Activated T-helper 2 cell treated with anti-CD3 and anti-CD28 coated beads, Interferon-gamma antibody, Interleukin-2, Interleukin-4, amounts not matched to agents 10 μg/mL and 5 μg/mL and 100 μg/mL, durations not matched to agents 14 hours and 24 hours and 36 hours (primary cell): Measurements from ENCODE around the gene NBEA. TPM values are rescaled to one million over a fixed set of nuclear protein-coding genes. Genes with fewer than 3 reads are reported as not detected.

Source experiments
- DNase-seq: peaks from one replicate; pipeline ENCODE4 v3.0.0; 2021; ENCODE audit warnings: low spot score
- H3K27ac Mint-ChIP-seq: one replicate; pipeline ENCODE4 v1.8.0; 2021; ENCODE audit warnings: mixed read lengths
- H3K27me3 Mint-ChIP-seq: one replicate; pipeline ENCODE4 v1.8.0; 2021; ENCODE audit warnings: low read depth, mixed read lengths
- H3K36me3 Mint-ChIP-seq: one replicate; pipeline ENCODE4 v1.8.0; 2021; ENCODE audit warnings: low read depth, mixed read lengths
- H3K4me1 Mint-ChIP-seq: one replicate; pipeline ENCODE4 v1.8.0; 2021; ENCODE audit warnings: low read depth, mixed read lengths
- H3K4me3 Mint-ChIP-seq: one replicate; pipeline ENCODE4 v1.8.0; 2021; ENCODE audit warnings: low read depth, mild to moderate bottlenecking, moderate library complexity, mixed read lengths
- H3K9me3 Mint-ChIP-seq: one replicate; pipeline ENCODE4 v1.8.0; 2021; ENCODE audit warnings: mixed read lengths
- intact Hi-C: fragments of 100-400 bp; cut with micrococcal nuclease; formaldehyde crosslinking; loops from one replicate; pipeline ENCODE4 v1.15.1; 2023
- total RNA-seq: library from RNA; stranded (reverse); gene quantifications from 2 replicates; pipeline ENCODE4 v1.2.3, GENCODE V29; 2022

NBEA gene
- total RNA-seq, 1 donor from 2014 or later: 0.14 TPM

DNA sequence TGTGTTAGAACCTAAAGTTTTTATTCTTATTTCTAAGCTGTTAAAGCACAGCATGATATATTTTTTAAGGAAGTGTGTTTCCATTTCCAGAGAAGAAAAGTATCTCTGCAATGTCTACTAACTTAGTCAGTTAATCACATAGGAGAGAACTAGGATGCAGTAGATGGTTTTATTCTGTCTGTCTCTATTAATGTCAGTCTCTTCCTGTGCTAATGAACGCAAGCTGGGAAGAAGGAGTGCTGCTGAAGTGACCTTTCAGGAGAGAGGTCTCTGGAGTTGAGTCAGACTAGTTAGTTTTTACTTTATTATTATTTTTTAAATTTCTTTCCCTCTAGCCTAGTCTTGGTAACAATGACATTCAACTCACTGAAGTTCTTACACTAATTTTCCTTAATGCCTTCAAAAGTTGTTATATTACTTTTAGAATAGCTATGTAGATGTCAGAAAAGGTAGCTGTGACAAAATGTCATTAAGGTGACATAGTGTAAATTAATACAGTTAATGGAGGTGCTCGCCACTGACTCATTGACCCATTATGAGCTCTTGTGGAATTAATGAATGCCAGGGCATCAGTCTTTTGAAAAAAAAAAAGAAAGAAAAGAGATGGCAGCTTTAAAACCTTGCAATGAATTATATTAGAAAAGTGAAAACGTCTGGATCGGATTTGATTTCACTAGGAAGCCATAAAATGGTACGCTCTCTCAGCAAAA is 654.4 kb downstream of the NBEA start:
- H3K4me3 Mint-ChIP-seq: no peak overlapping the region
- no peaks in the 10 kb centered on the region for H3K36me3 Mint-ChIP-seq
- no peaks in the 10 kb centered on the region for H3K4me1 Mint-ChIP-seq
- H3K9me3 Mint-ChIP-seq: no peaks in the 10 kb centered on the region
- no peaks in the 10 kb centered on the region for H3K27me3 Mint-ChIP-seq
- DNase-seq: no peak
- intact Hi-C loops: no loop called here
- no peak overlapping the region for H3K27ac Mint-ChIP-seq

DNA sequence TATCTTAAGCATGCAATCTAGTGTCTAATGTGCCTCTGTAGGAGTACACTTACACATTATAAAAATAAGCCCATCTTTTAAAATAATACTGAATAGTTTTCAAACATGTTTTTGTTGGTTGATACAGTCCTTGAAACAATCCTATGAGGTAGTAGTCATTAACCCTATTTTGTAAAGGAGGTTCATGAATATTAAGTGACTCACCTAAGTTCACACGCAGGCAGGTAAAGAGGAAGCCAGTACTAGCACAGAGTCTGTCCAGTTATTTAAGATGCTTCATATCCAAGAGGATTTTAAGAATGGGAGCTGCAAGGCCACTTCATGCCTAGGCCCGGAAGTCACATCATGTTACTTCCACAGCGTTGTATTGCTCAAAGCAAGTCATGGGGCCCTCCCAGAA is 655.4 kb downstream of the NBEA start:
- H3K27ac Mint-ChIP-seq: no peak overlapping the region

DNA sequence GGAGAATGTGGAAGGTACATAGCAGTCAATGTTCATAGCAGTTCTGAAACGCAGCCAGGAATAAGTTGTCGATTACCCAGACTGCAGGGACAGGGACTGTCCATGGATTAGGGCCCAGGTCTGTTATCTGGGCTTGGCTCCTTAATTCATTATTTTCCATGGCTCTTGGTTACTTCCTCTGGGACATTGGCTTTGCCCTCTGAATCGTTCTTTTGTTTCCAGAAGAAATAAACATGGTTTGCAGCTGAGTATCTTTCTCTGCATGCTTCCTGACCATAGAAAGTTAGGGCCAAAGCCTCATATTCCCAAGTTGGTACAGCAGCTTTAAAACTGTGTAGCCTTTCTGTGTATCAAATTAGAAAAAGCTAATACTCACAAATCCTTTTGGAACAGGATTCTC is 656.2 kb downstream of the NBEA start:
- Mint-ChIP-seq H3K9me3 (no peaks in the 10 kb centered on the region), H3K36me3 (no peaks in the 10 kb centered on the region), H3K4me3 (no peak overlapping the region), H3K27ac (no peak overlapping the region), H3K27me3 (no peaks in the 10 kb centered on the region), H3K4me1 (no peaks in the 10 kb centered on the region)
- intact Hi-C loops: no loop called here
- no peak for DNase-seq

More for the DNA sequence above, 655.4 kb downstream of the NBEA start:
- intact Hi-C loops: no loop called here
- Mint-ChIP-seq H3K4me3 (no peak overlapping the region), H3K9me3 (no peaks in the 10 kb centered on the region), H3K36me3 (no peaks in the 10 kb centered on the region), H3K27me3 (no peaks in the 10 kb centered on the region), H3K4me1 (no peaks in the 10 kb centered on the region)
- no peak for DNase-seq

DNA sequence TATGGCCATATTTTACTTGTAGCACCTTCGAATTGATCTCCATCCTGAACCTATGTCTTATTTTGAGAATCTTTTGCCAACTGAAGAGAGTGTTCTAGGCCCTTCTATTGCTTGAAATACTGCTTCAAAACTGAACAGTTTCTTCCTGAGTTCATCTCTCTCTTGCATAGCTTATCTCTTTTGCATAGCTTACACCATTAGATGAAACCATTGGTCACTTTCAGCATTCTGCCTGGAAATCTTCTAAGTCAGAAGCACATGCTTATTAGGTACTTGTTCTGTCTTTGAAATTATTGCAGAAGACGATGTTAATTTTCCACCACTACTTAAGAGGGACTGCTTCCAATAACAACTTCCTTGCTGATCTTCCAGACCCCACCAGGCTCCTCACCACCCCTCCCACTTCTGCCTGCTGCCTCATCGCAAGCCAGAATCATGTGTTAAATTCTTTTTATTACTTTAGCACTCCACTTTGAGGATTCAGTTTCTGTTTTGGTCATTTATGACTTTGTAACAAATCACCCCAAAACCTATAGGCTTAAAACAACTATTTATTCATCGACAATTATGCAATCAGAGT is 656.8 kb downstream of the NBEA start:
- DNase-seq: no peak
- H3K9me3 Mint-ChIP-seq: no peaks in the 10 kb centered on the region
- no peak overlapping the region for H3K27ac Mint-ChIP-seq
- H3K4me3 Mint-ChIP-seq: no peak overlapping the region
- no peaks in the 10 kb centered on the region for H3K27me3 Mint-ChIP-seq
- intact Hi-C loops: no loop called here
- H3K4me1 Mint-ChIP-seq: no peaks in the 10 kb centered on the region
- no peaks in the 10 kb centered on the region for H3K36me3 Mint-ChIP-seq

DNA sequence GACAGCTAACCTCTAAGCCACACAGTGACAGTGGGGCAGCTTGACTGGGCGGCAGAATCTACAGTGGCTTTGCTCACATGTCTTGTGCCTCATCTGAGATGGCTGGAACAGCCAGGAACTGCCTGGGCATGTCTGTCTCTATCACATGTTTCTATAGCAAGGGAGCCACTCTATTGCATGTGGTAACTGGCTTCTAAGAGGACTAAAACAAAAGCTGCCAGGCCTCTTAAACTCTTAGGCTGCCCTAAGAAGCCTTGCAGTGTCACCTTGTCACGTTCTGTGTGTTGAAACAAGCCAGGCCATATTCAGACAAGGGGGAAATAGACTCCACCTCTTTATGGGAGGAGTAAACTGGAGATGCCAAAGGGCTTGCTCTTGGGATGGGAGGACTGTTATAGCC is 657.3 kb downstream of the NBEA start:
- DNase-seq: no peak
- Mint-ChIP-seq H3K27ac (no peak overlapping the region), H3K36me3 (no peaks in the 10 kb centered on the region), H3K4me1 (no peaks in the 10 kb centered on the region), H3K4me3 (no peak overlapping the region), H3K27me3 (no peaks in the 10 kb centered on the region), H3K9me3 (no peaks in the 10 kb centered on the region)
- intact Hi-C loops: no loop called here

DNA sequence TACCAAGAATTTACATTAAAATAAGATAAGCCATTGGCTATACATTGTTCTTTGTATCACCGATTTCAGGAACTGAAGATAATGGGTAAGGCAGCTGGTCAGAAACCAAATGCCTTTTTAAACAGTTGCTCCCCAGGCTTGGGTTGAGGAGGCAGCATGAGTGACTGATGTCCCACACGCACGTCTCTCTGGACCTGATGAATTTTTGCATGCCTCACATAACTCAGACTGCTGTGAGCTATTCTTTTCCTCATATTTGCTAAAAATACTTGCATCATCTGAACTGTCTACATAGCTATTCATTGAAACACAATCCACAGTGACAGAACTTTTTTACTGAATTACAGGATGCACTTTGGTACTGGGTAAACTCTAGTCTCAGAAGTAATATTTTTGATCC is 658.1 kb downstream of the NBEA start:
- Mint-ChIP-seq H3K27me3 (no peaks in the 10 kb centered on the region), H3K9me3 (no peaks in the 10 kb centered on the region), H3K27ac (no peak overlapping the region), H3K36me3 (no peaks in the 10 kb centered on the region), H3K4me1 (no peaks in the 10 kb centered on the region), H3K4me3 (no peak overlapping the region)
- DNase-seq: no peak
- intact Hi-C loops: no loop called here

DNA sequence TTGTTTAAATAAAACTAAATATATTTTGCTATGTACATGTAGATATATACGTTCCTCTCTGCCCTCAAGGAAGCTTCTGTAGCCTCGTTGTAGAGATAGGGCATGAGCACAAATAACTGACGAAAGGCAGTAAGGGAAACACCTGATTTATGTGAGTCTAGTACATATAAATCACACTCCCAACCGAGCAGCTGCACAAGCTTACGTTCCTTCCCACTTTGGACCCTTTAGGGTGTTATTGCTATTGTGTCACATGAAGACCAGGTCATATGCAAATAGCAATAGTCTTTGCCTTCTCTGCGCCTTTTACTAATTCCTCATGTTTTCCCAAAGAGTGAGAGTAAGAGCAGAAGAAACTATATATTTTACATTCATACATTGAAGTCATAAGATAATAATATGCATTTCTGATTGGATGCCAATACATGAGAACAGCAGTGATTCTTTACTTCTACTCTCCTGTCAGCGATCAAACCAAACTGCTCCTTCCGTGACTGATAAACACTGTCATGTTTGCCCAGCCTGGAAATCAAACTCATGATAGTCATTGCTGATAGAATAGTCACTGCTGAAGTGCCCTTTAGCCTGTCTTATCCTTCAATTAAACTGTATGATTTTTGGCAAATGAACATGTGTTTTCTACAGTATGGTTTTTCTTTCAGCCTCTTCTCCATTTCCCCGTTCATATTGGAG is 661.7 kb downstream of the NBEA start:
- no peaks in the 10 kb centered on the region for H3K9me3 Mint-ChIP-seq
- no peak overlapping the region for H3K4me3 Mint-ChIP-seq
- intact Hi-C loops: no loop called here
- H3K36me3 Mint-ChIP-seq: no peaks in the 10 kb centered on the region
- DNase-seq: no peak
- H3K27ac Mint-ChIP-seq: no peak overlapping the region
- no peaks in the 10 kb centered on the region for H3K4me1 Mint-ChIP-seq
- no peaks in the 10 kb centered on the region for H3K27me3 Mint-ChIP-seq

DNA sequence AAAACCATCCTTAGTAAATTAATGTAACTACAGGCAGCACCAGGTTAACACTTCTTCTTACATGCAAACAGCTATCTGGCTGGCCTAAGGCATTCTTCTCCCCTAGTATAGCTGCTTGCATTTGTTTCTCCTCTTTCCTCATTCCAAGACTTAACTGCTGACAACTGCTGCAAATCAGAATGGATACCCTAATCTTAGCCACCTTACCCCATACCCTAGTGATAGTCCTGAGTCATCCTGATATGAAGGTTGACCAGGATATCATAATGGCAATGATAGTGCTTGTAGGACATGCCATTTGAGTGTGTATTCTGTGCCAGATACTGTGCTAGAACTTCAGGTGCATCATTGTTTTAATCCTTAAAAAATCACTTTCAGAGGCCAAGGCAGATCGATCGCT is 672.6 kb downstream of the NBEA start:
- Mint-ChIP-seq H3K27me3 (no peaks in the 10 kb centered on the region), H3K36me3 (no peaks in the 10 kb centered on the region), H3K4me3 (no peak overlapping the region), H3K9me3 (no peaks in the 10 kb centered on the region), H3K4me1 (no peaks in the 10 kb centered on the region), H3K27ac (no peak overlapping the region)
- intact Hi-C loops: no loop called here
- no peak for DNase-seq

DNA sequence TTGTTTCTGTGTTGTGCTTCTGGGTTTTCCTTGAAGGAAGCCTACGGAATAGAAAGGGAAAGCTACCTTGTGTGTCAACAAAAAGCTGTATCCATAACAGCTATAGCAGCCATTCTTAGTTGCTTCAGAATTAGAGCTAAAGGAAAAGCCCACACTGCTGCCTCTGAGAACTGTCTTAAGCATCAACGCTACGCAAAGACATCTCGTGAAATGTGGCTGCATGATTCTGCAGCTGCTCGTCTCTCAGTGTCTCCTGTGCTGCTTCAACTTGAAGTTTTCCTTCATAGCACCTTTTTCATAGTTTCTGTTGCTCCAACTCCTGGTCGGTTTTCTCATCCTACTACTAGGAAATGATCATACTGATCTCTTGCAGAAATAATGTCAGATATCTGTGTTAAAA is 675.4 kb downstream of the NBEA start:
- intact Hi-C loops: no loop called here
- H3K36me3 Mint-ChIP-seq: no peaks in the 10 kb centered on the region
- no peak for DNase-seq
- H3K4me3 Mint-ChIP-seq: no peak overlapping the region
- no peak overlapping the region for H3K27ac Mint-ChIP-seq
- no peaks in the 10 kb centered on the region for H3K9me3 Mint-ChIP-seq
- no peaks in the 10 kb centered on the region for H3K27me3 Mint-ChIP-seq
- H3K4me1 Mint-ChIP-seq: no peaks in the 10 kb centered on the region

DNA sequence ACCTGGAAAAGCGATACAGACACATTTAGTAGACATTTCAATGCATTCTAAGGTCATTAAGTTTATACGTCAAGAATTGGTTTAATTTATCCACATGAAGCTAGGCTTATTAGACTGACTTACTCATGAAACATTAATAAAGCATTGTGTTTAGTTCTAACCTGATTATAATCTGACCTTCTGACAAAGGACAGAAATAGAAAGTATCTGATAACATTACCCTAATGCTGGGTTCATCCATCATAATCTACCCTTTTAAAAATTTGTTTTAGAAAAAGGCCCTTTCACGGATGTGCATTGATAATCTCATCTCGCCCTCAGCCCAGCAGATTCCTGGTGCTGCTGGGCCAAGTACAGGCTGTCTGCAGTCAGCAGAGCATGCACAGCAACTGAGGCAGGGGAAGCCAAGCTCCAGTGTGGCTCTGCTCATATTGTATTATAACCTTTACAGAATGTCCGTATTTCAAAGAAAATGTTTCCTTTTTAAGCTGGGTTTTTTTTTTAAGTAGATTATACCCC is 676.6 kb downstream of the NBEA start:
- intact Hi-C loops: no loop called here
- Mint-ChIP-seq H3K36me3 (no peaks in the 10 kb centered on the region), H3K4me3 (no peak overlapping the region), H3K27ac (no peak overlapping the region), H3K9me3 (no peaks in the 10 kb centered on the region), H3K4me1 (no peaks in the 10 kb centered on the region), H3K27me3 (no peaks in the 10 kb centered on the region)
- DNase-seq: no peak

DNA sequence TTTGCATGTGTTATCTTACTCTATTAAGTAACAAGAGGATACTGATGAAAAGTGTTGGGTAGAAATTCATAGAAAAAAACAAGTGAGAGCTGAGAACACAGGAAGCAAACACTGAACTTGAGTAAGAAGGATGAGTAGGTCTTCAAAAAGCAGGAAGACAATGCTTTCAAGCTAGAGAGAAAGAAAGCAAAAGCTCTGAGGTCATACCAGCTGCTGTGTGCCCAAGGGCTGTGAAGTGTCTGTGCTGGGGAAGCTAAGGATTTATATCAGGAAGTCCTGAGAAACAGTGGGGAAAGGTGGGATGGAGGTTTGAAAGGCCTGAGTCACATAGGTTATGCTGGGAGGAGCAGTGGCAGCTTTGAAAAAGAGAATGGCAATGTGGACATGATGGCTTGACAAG is 679.9 kb downstream of the NBEA start:
- Mint-ChIP-seq H3K4me1 (no peaks in the 10 kb centered on the region), H3K27me3 (no peaks in the 10 kb centered on the region), H3K4me3 (no peak overlapping the region), H3K27ac (no peak overlapping the region), H3K9me3 (no peaks in the 10 kb centered on the region), H3K36me3 (no peaks in the 10 kb centered on the region)
- intact Hi-C loops: no loop called here
- no peak for DNase-seq

DNA sequence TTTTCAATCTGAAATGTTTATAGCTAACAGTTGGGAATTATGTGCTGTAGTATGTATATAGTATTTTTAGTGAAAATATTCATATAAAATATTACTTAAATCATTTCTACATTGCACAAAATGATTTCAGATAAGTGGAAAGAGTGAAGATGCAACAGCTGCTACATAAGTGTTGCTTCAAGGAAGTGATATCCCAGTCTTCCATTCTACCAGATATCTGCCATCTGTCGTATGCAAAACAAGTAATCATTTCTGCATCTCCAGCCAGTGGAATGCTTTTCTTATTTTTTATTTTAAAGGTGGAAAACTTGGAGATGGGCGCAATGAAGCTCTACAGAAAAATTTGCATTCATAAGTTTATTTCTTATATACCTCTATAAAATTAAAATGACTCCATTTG is 687.0 kb downstream of the NBEA start:
- DNase-seq: no peak
- intact Hi-C loops: no loop called here
- no peak overlapping the region for H3K27ac Mint-ChIP-seq
- no peaks in the 10 kb centered on the region for H3K4me1 Mint-ChIP-seq
- no peaks in the 10 kb centered on the region for H3K27me3 Mint-ChIP-seq
- no peak overlapping the region for H3K4me3 Mint-ChIP-seq
- no peaks in the 10 kb centered on the region for H3K9me3 Mint-ChIP-seq
- no peaks in the 10 kb centered on the region for H3K36me3 Mint-ChIP-seq

DNA sequence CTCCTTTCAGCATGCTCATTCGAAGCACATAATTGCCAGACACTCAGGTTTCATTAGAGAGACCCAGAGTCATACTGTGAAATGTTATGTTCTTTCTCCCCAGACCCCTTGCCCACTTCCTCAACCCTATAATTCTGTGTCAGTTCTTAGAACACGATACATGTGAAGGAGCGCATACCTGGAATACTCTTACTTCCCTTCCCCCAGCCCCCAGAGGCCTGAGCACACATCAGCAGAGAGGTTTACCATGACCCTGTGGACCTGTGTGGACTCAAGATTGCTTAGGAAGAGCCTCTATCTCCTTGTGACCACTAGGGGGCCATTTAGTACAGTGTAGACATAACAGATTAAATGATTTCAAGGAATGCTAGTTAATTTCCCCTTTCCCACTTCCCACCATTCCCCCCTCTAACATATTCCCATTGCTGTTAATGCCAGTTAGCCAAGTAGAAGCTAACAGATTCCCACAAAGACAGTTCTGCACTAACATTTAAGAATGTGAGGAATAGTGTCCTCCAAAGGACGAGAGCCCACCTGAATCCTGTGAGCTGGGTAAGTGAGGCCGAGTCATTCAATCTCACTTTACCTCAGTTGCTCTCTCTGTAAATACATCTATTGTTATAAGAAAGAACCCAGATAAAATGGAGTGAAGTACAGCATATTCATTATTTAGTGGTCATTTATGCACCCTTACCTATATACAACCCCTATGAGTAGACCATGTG is 688.6 kb downstream of the NBEA start:
- Mint-ChIP-seq H3K4me1 (no peaks in the 10 kb centered on the region), H3K27me3 (no peaks in the 10 kb centered on the region), H3K27ac (no peak overlapping the region), H3K36me3 (no peaks in the 10 kb centered on the region), H3K9me3 (no peaks in the 10 kb centered on the region), H3K4me3 (no peak overlapping the region)
- DNase-seq: no peak
- intact Hi-C loops: no loop called here
